ENCODE results near the gene MTHFSD. TPM values are rescaled to one million over a fixed set of nuclear protein-coding genes. Genes with fewer than 3 reads are reported as not detected.

Gene MTHFSD
- total and polyA plus RNA-seq, 2 donors (not counting 3 experiments of a cell fraction or from before 2014, with no cell fraction given): 16.7 to 21.1 TPM

GRCh38 chr16:86562356-86562755 lies 7.3 kb upstream of the MTHFSD start:
- no peak for TF ChIP-seq JUN (IDR thresholded peaks at IDR 0.05; ENCODE audit: borderline replicate concordance, insufficient read depth, insufficient read length, low read depth)
- POLR2A ChIA-PET: no interaction called here
- CTCF ChIA-PET: interaction anchor here (1.7 to 10.4 kb wide), 8 partner anchors 312 to 735 kb away, joined by 4 to 283 read pairs (median 45); no protein-coding TSS in a partner anchor
- no peak for DNase-seq (ENCODE audit: low read depth, low spot score)
- Histone ChIP-seq H3K9me3 (replicated peaks; ENCODE audit: control insufficient read depth, insufficient read depth, low read length) (no peaks in the 10 kb centered on the region), H2AFZ (ENCODE audit: low read depth, low read length) (no peak overlapping the region), H3K36me3 (ENCODE audit: control insufficient read depth in 2 of 2, extremely low read depth in 1 of 2, insufficient read depth in 2 of 2, low read length in 2 of 2) (no peaks in the 10 kb centered on the region), H3K4me3 (replicated peaks in 1 of 3; ENCODE audit: insufficient read depth in 1 of 3, low read depth in 1 of 3, low read length in 3 of 3) (no peak overlapping the region), H3K27ac (ENCODE audit: insufficient read depth, low read depth, low read length) (no peak overlapping the region), H3K4me2 (ENCODE audit: insufficient read depth, low read length) (no peak overlapping the region), H3K4me1 (ENCODE audit: control insufficient read depth, extremely low read depth, insufficient read depth, low read length) (peaks cover 18% of the 10 kb centered on the region), H3K79me2 (ENCODE audit: control insufficient read depth, insufficient read depth, low read length) (peaks cover 20% of the 10 kb centered on the region), H3K27me3 (ENCODE audit: control insufficient read depth in 2 of 2, insufficient read depth in 2 of 2, low read length in 2 of 2) (peaks cover 3 to 5% of the 10 kb centered on the region in 2 experiments), H3K9ac (replicated peaks; ENCODE audit: extremely low read depth, insufficient read depth, low read length) (no peak overlapping the region), H4K20me1 (replicated peaks; ENCODE audit: control insufficient read depth, extremely low read depth, insufficient read depth, low read length) (no peaks in the 10 kb centered on the region), H3K9me1 (replicated peaks; ENCODE audit: control insufficient read depth, extremely low read depth, insufficient read depth, low read length) (no peaks in the 10 kb centered on the region)
- BruUV-seq (replicated peaks): no TSS peak
- no peak for FAIRE-seq
- dilution Hi-C loops (cut with MboI; ENCODE audit: extremely low pct_ligation_motif_present, low sequenced_read_pairs) (no loop called here), intact Hi-C loops (cut with micrococcal nuclease) (loop anchor here (5.0 kb wide), 1 partner anchor 830 kb away; the partner anchor contains the start of gene MAP1LC3B)

GRCh38 chr16:86559802-86560305 lies 4.8 kb upstream of the MTHFSD start:
- DNase-seq (ENCODE audit: low read depth, low spot score): no peak
- Histone ChIP-seq H3K36me3 (ENCODE audit: control insufficient read depth in 2 of 2, extremely low read depth in 1 of 2, insufficient read depth in 2 of 2, low read length in 2 of 2) (no peaks in the 10 kb centered on the region), H3K4me3 (replicated peaks in 1 of 3; ENCODE audit: insufficient read depth in 1 of 3, low read depth in 1 of 3, low read length in 3 of 3) (no peak overlapping the region), H3K27ac (ENCODE audit: insufficient read depth, low read depth, low read length) (no peak overlapping the region), H3K9ac (replicated peaks; ENCODE audit: extremely low read depth, insufficient read depth, low read length) (no peak overlapping the region), H3K9me3 (replicated peaks; ENCODE audit: control insufficient read depth, insufficient read depth, low read length) (no peaks in the 10 kb centered on the region), H2AFZ (ENCODE audit: low read depth, low read length) (no peak overlapping the region), H3K27me3 (ENCODE audit: control insufficient read depth in 2 of 2, insufficient read depth in 2 of 2, low read length in 2 of 2) (peaks cover 3 to 5% of the 10 kb centered on the region in 2 experiments), H3K9me1 (replicated peaks; ENCODE audit: control insufficient read depth, extremely low read depth, insufficient read depth, low read length) (no peaks in the 10 kb centered on the region), H3K4me1 (ENCODE audit: control insufficient read depth, extremely low read depth, insufficient read depth, low read length) (peaks cover 20% of the 10 kb centered on the region), H4K20me1 (replicated peaks; ENCODE audit: control insufficient read depth, extremely low read depth, insufficient read depth, low read length) (no peaks in the 10 kb centered on the region), H3K4me2 (ENCODE audit: insufficient read depth, low read length) (no peak overlapping the region), H3K79me2 (ENCODE audit: control insufficient read depth, insufficient read depth, low read length) (peaks cover under 1% of the 10 kb centered on the region)
- BruUV-seq (replicated peaks): no TSS peak
- intact Hi-C loops (cut with micrococcal nuclease) (loop anchor here (5.0 kb wide), 1 partner anchor 832 kb away; the partner anchor contains the start of gene MAP1LC3B), dilution Hi-C loops (cut with MboI; ENCODE audit: extremely low pct_ligation_motif_present, low sequenced_read_pairs) (no loop called here)
- POLR2A ChIA-PET: no interaction called here
- no peak for FAIRE-seq
- TF ChIP-seq POLR2A (IDR thresholded peaks at IDR 0.05; ENCODE audit: low read depth, low read length) (no peak), EZH2 (IDR thresholded peaks at IDR 0.05; ENCODE audit: borderline replicate concordance, low read depth, low read length, severe bottlenecking) (no peak), MYC (IDR thresholded peaks at IDR 0.05; ENCODE audit: low read depth, low read length) (no peak), CTCF (IDR thresholded peaks at IDR 0.05; ENCODE audit: extremely low read depth in 1 of 2, insufficient read depth in 1 of 2, low read depth in 1 of 2, low read length in 2 of 2) (no peak), POLR2AphosphoS5 (IDR thresholded peaks at IDR 0.05; ENCODE audit: insufficient read depth, low read depth, low read length) (no peak), GATA2 (IDR thresholded peaks at IDR 0.05; ENCODE audit: insufficient read depth, insufficient read length, low read depth, low read length) (no peak), JUN (IDR thresholded peaks at IDR 0.05; ENCODE audit: borderline replicate concordance, insufficient read depth, insufficient read length, low read depth) (no peak), FOS (IDR thresholded peaks at IDR 0.05; ENCODE audit: borderline replicate concordance, insufficient read depth, low read length) (no peak)
- TF ChIP-seq, protein P1, sequence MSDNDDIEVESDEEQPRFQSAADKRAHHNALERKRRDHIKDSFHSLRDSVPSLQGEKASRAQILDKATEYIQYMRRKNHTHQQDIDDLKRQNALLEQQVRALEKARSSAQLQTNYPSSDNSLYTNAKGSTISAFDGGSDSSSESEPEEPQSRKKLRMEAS (IDR thresholded peaks at IDR 0.05; ENCODE audit: insufficient read depth, insufficient read length): no peak
- CTCF ChIA-PET: interaction anchor here (0.6 kb wide), 1 partner anchor 315 kb away, joined by 3 read pairs; no protein-coding TSS in a partner anchor
